ENCODE results near the gene MYO18A.

MYO18A gene

DNA sequence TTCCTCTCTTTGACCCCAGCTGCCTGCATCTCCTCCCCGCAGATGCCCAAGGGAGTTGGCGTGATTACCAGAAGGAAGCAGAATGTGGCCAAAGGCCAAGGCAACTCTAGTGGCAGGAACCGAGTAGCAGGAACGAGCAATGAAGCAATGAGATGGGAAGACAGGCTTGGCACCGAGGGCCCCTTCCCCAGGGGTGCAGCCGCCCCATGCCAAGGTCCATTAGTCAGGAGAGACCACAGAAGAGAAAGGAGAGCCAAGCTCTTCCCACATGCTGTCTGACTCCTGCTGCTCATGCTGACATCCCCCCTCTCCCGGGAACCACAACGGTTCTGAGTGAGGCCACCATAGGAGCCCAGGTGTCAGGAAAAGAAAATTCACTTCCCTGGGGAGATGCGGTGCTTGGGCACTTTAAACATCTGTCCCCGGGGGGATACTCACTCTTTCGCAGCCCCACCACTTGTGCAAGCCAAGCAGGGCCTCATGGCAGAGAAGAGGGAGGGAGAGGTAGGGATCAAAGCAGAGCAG lies 67.4 kb downstream of the MYO18A start:
- no peak for TF ChIP-seq CTCF (IDR thresholded peaks at IDR 0.05; ENCODE audit: extremely low read depth, missing control alignments)
- no peak for DNase-seq (ENCODE audit: low spot score)

- DNase-seq (ENCODE audit: low spot score) = peak; percentile 77
- peak; percentile 79 for TF ChIP-seq CTCF (IDR thresholded peaks at IDR 0.05; ENCODE audit: extremely low read depth, missing control alignments)
Measured at GRCh38 chr17:29111816-29112499, 68.2 kb downstream of the MYO18A start.

DNA sequence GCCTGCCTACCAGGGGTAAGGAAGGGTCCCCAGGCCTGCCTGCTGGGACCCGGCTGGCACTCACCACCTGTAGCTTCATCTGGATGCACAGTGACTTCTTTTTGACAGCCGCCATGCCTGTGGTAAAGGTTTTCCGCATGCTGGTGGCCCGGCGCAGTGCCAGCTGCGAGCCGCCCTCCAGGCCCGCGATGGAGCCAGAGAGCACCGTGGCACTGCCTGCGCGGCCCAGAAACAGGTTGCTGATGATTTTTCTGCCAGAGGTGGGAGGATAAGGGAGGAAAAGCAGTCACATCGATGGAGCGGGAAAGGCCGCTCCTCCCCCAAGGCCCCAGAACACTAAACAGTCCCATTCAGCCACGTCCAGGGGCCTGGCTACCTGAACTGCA lies 69.8 kb downstream of the MYO18A start:
- DNase-seq (ENCODE audit: low spot score) = no peak
- TF ChIP-seq CTCF (IDR thresholded peaks at IDR 0.05; ENCODE audit: extremely low read depth, missing control alignments) = no peak

- TF ChIP-seq CTCF (IDR thresholded peaks at IDR 0.05; ENCODE audit: extremely low read depth, missing control alignments) = no peak
- DNase-seq (ENCODE audit: low spot score) = no peak
Measured at GRCh38 chr17:29109477-29110371, 70.5 kb downstream of the MYO18A start.

- no peak for DNase-seq (ENCODE audit: low spot score)
- TF ChIP-seq CTCF (IDR thresholded peaks at IDR 0.05; ENCODE audit: extremely low read depth, missing control alignments) = no peak
Measured at GRCh38 chr17:29108823-29109476, 71.2 kb downstream of the MYO18A start.

DNA sequence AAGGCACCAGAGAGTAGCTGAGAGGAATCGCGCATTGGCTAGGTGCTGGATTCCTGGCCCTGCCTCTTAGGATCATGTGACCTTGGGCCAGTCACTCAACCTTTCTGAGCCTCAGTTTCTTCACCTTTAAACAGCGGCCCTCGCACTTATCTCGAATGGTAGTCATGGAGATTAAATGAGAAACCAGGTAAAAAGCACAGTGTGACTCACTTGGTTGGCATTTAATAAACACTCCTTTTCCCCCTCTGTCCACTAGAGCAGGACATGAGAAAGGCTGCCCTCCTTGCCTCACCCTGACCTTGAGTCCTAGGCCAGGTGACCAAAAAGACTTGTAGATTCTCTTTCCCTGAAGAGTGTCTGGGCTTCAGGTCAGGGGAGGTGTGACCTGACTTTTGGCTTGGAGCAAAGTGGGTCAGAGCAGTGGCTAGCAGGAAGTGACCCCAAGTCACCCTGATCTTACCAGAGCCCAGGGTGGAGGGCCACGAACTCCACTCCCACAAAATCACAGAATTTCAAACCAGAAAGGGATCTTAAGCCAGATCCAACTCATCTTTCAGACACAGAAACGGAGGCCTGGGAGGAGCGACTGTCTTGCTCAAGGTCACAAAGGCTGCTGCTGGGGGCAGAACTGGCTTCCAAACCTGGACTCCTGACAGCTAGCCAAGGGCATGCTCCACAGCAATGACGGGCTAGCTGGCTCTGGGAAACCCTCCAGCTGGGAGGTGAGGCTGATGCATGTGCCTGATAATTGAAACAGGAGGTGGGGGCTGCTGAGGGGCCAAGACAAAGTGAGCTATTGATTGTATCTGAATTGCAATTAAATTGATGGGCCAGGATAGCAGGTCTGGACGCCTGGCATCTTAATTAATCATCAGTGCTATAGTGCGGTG lies 72.0 kb downstream of the MYO18A start:
- no peak for DNase-seq (ENCODE audit: low spot score)
- no peak for TF ChIP-seq CTCF (IDR thresholded peaks at IDR 0.05; ENCODE audit: extremely low read depth, missing control alignments)
